ENCODE results near the gene HPF1.

DNA sequence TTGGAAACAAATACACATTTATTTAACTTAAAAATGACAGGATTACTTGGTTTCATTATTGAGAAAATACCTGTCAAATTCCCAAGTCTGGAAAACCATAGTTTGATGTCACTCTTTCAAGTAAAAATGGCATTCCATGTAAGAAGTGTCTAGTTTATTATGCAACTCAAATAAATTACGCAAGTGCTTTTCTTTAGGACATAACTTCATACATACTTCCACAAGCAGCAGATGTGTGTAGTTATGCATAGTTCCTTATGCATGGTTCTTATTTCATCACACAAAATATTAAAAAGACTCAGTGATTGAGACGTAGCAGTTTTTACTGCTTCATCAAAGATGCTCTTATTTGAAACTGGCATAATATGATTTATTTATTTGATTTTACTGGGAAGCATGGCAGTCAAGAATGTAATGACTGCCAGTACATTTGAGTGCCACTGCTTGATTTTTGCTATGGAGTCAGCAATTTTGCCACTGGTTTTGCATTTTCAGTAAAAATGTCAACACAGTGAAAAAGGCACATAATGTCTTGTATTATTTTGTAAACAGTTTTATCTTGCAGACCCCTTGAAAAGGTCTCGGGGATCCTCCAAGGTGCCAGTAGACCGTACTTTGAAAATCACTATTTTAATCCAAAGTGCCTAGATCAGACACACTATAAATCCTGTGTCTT is 75.2 kb downstream of the HPF1 start:
- TF ChIP-seq, protein P1, sequence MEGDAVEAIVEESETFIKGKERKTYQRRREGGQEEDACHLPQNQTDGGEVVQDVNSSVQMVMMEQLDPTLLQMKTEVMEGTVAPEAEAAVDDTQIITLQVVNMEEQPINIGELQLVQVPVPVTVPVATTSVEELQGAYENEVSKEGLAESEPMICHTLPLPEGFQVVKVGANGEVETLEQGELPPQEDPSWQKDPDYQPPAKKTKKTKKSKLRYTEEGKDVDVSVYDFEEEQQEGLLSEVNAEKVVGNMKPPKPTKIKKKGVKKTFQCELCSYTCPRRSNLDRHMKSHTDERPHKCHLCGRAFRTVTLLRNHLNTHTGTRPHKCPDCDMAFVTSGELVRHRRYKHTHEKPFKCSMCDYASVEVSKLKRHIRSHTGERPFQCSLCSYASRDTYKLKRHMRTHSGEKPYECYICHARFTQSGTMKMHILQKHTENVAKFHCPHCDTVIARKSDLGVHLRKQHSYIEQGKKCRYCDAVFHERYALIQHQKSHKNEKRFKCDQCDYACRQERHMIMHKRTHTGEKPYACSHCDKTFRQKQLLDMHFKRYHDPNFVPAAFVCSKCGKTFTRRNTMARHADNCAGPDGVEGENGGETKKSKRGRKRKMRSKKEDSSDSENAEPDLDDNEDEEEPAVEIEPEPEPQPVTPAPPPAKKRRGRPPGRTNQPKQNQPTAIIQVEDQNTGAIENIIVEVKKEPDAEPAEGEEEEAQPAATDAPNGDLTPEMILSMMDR (IDR thresholded peaks at IDR 0.05 in 8 of 11, conservative IDR thresholded peaks at IDR 0.05 in 3 of 11) = no peak
- no peak for TF ChIP-seq POLR2A (IDR thresholded peaks at IDR 0.05)
